B cell (primary cell): Measurements from ENCODE around the gene SYCE3. TPM values are rescaled to one million over a fixed set of nuclear protein-coding genes. Genes with fewer than 3 reads are reported as not detected.

Experiments
- ATAC-seq: fragments of 200-7000 bp; cut with Tn5 transposase; one replicate; pipeline ENCODE4 v1.10.0; 2021; ENCODE audit warnings: low read depth, mild to moderate bottlenecking, moderate number of reproducible peaks, moderate library complexity
- CTCF ChIA-PET: fragments of 350-600 bp; sonication (Branson Sonifier 250); formaldehyde crosslinking; loops from one replicate; lab custom pipeline; 2021; ENCODE audit warnings: antibody characterized with exemption, inconsistent platforms; lab: Charles Lee
- POLR2A ChIA-PET: fragments of 350-600 bp; sonication (Branson Sonifier 250); formaldehyde crosslinking; loops from one replicate; lab custom pipeline; 2021; ENCODE audit warnings: antibody characterized with exemption; lab: Charles Lee
- DNase-seq: peaks from one replicate; pipeline ENCODE4 v3.0.0; 2013
- H2AFZ ChIP-seq: 2 replicates; pipeline ENCODE4 v1.6.1; 2012; ENCODE audit warnings: mild to moderate bottlenecking, low read depth, low read length; ENCODE audit not compliant: insufficient read depth, poor library complexity, severe bottlenecking
- H3K27ac ChIP-seq, 2 donors: 1 replicate in 1 of 2; 2 replicates in 1 of 2; pipeline ENCODE4 v1.5.1; 2012 to 2013; ENCODE audit warnings: low read length in 2 of 2, mild to moderate bottlenecking in 2 of 2, moderate library complexity in 1 of 2
- H3K27me3 ChIP-seq, 4 experiments: fragments of 200-600 bp in 1 of 4; sonication (generic) in 1 of 4; replicated peaks in 1 of 4; 1 replicate in 2 of 4; 2 replicates in 2 of 4; pipeline versions ENCODE4 v1.6.1 to v1.7.0; 2013 to 2016; ENCODE audit warnings: low read length in 3 of 4, mild to moderate bottlenecking in 2 of 4, mixed read lengths in 1 of 4, moderate library complexity in 1 of 4; ENCODE audit not compliant: insufficient read depth in 4 of 4, control insufficient read depth in 3 of 4; ENCODE audit errors: control extremely low read depth in 1 of 4
- H3K36me3 ChIP-seq, 2 experiments: replicated peaks in 1 of 2; 1 replicate in 1 of 2; 2 replicates in 1 of 2; pipeline versions ENCODE4 v1.6.1 to v1.7.1; 2013; ENCODE audit warnings: low read length in 1 of 2; ENCODE audit not compliant: insufficient read depth in 2 of 2, control insufficient read depth in 1 of 2; ENCODE audit errors: control extremely low read depth in 1 of 2, extremely low read depth in 1 of 2
- H3K4me1 ChIP-seq, 2 donors: fragments of 200-600 bp in 1 of 2; sonication (generic) in 1 of 2; 1 replicate in 1 of 2; 2 replicates in 1 of 2; pipeline versions ENCODE4 v1.5.1 to v1.6.1; 2013 to 2017; ENCODE audit warnings: low read length in 2 of 2; ENCODE audit not compliant: control insufficient read depth in 2 of 2, insufficient read depth in 2 of 2
- H3K4me2 ChIP-seq: replicated peaks from 2 replicates; pipeline ENCODE3; 2012; ENCODE audit warnings: mild to moderate bottlenecking, low read depth, low read length; ENCODE audit not compliant: poor library complexity, severe bottlenecking
- H3K4me3 ChIP-seq, 5 experiments: fragments of 200-600 bp in 1 of 5; sonication (generic) in 1 of 5; 1 replicate in 3 of 5; 2 replicates in 2 of 5; pipeline versions ENCODE4 v1.5.1 to v1.7.0; 2011 to 2016; ENCODE audit warnings: low read length in 4 of 5, mild to moderate bottlenecking in 4 of 5, low read depth in 2 of 5, control low read depth in 1 of 5, moderate library complexity in 1 of 5; ENCODE audit not compliant: insufficient read depth in 1 of 5; ENCODE audit errors: control extremely low read depth in 1 of 5, extremely low read depth in 1 of 5
- H3K79me2 ChIP-seq: fragments of 200-600 bp; sonication (generic); one replicate; pipeline ENCODE4 v1.6.0; 2016; ENCODE audit warnings: low read length; ENCODE audit not compliant: control insufficient read depth, insufficient read depth
- H3K9ac ChIP-seq: fragments of 200-600 bp; sonication (generic); 2 replicates; pipeline ENCODE4 v1.6.1; 2017; ENCODE audit warnings: mild to moderate bottlenecking, low read length, moderate library complexity
- H3K9me3 ChIP-seq, 3 donors: one replicate each; pipeline versions ENCODE4 v1.6.1 to v1.7.1; 2013; ENCODE audit warnings: low read length in 2 of 3; ENCODE audit not compliant: control insufficient read depth in 2 of 3, insufficient read depth in 1 of 3; ENCODE audit errors: control extremely low read depth in 1 of 3
- H4K20me1 ChIP-seq: 2 replicates; pipeline ENCODE4 v1.6.0; 2012; ENCODE audit warnings: mild to moderate bottlenecking, low read length; ENCODE audit not compliant: insufficient read depth, control insufficient read depth, poor library complexity, severe bottlenecking
- H3K27ac Mint-ChIP-seq: one replicate; pipeline ENCODE4 v1.8.0; 2021; ENCODE audit warnings: mixed read lengths
- H3K27me3 Mint-ChIP-seq: one replicate; pipeline ENCODE4 v1.8.0; 2021; ENCODE audit warnings: mixed read lengths
- H3K4me1 Mint-ChIP-seq: one replicate; pipeline ENCODE4 v1.8.0; 2021; ENCODE audit warnings: mixed read lengths
- H3K4me3 Mint-ChIP-seq: one replicate; pipeline ENCODE4 v1.8.0; 2021; ENCODE audit warnings: mixed read lengths
- H3K9me3 Mint-ChIP-seq: one replicate; pipeline ENCODE4 v1.8.0; 2022; ENCODE audit warnings: mixed read lengths; ENCODE audit not compliant: insufficient read depth
- EZH2 ChIP-seq: IDR thresholded peaks from 2 replicates; pipeline ENCODE4 v1.6.1; 2012; ENCODE audit warnings: borderline replicate concordance, low read depth, mild to moderate bottlenecking, moderate library complexity, low read length; ENCODE audit not compliant: insufficient read depth, poor library complexity, severe bottlenecking
- WGBS: methylation state at CpG from one replicate; pipeline ENCODE4 v1.1.5; 2013; ENCODE audit warnings: missing lambda C conversion rate; ENCODE audit not compliant: insufficient coverage; 5-methylcytosine and 5-hydroxymethylcytosine counted together
- intact Hi-C: fragments of 100-400 bp; cut with micrococcal nuclease; formaldehyde crosslinking; loops from one replicate; pipeline ENCODE4 v1.10.0; 2022
- polyA plus RNA-seq: library from polyadenylated mRNA; depleted of rRNA; stranded (reverse); fragments of >200 nt; gene quantifications from 2 replicates; pipeline ENCODE4 v1.2.3, GENCODE V29; 2012
- total RNA-seq, 2 donors: library from RNA; stranded (reverse); fragments of 120-200 nt in 1 of 2; gene quantifications; 1 replicate in 1 of 2; 2 replicates in 1 of 2; pipeline versions ENCODE4 v1.2.3 to v1.2.4, GENCODE V29; 2013 to 2022
- TF ChIP-seq, protein P1 (sequence below): fragments of 200-600 bp; IDR thresholded peaks from one replicate; pipeline ENCODE4 v1.8.0; 2022; ENCODE audit warnings: antibody characterized with exemption, mild to moderate bottlenecking

Gene SYCE3
- total and polyA plus RNA-seq, 2 donors (not counting 1 experiment from before 2014, with no cell fraction given) = not detected

GRCh38 chr22:50606165-50606945, 43.6 kb upstream of the SYCE3 start:
- Mint-ChIP-seq H3K27me3 (peaks cover 48% of the 10 kb centered on the region), H3K4me3 (no peak overlapping the region), H3K27ac (no peak overlapping the region), H3K9me3 (no peaks in the 10 kb centered on the region), H3K4me1 (peaks cover 8% of the 10 kb centered on the region)
- intact Hi-C loops = no loop called here
- 90% methylated on average over 12 of the region's 19 CpGs for WGBS
- Histone ChIP-seq H3K9ac (no peak overlapping the region), H3K4me3 (no peak overlapping the region), H3K4me2 (no peak overlapping the region), H3K9me3 (no peaks in the 10 kb centered on the region), H4K20me1 (no peaks in the 10 kb centered on the region), H3K27me3 (peaks cover 0 to 58% (median 18%) of the 10 kb centered on the region in 4 experiments), H3K27ac (no peak overlapping the region), H2AFZ (no peak overlapping the region), H3K79me2 (no peaks in the 10 kb centered on the region), H3K36me3 (no peaks in the 10 kb centered on the region), H3K4me1 (peaks cover 0 to 4% of the 10 kb centered on the region in 2 donors)
- ChIA-PET CTCF (no interaction called here), POLR2A (no interaction called here)
- no peak for TF ChIP-seq EZH2
- TF ChIP-seq, protein P1, sequence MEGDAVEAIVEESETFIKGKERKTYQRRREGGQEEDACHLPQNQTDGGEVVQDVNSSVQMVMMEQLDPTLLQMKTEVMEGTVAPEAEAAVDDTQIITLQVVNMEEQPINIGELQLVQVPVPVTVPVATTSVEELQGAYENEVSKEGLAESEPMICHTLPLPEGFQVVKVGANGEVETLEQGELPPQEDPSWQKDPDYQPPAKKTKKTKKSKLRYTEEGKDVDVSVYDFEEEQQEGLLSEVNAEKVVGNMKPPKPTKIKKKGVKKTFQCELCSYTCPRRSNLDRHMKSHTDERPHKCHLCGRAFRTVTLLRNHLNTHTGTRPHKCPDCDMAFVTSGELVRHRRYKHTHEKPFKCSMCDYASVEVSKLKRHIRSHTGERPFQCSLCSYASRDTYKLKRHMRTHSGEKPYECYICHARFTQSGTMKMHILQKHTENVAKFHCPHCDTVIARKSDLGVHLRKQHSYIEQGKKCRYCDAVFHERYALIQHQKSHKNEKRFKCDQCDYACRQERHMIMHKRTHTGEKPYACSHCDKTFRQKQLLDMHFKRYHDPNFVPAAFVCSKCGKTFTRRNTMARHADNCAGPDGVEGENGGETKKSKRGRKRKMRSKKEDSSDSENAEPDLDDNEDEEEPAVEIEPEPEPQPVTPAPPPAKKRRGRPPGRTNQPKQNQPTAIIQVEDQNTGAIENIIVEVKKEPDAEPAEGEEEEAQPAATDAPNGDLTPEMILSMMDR = no peak
- DNase-seq (no peak), ATAC-seq (no peak)

- H3K4me1 ChIP-seq = peaks cover 3 to 4% of the 10 kb centered on the region in 2 donors
- Mint-ChIP-seq H3K4me1 (peaks cover 8% of the 10 kb centered on the region), H3K27me3 (peaks cover 46% of the 10 kb centered on the region), H3K9me3 (no peaks in the 10 kb centered on the region), H3K27ac (no peak overlapping the region), H3K4me3 (no peak overlapping the region)
- H3K27me3 ChIP-seq = peaks cover 0 to 64% (median 18%) of the 10 kb centered on the region in 4 experiments
- no peak for TF ChIP-seq EZH2
- TF ChIP-seq, protein P1 = no peak
- no peaks in the 10 kb centered on the region for H3K79me2 ChIP-seq
- H4K20me1 ChIP-seq = no peaks in the 10 kb centered on the region
- H3K9me3 ChIP-seq = no peaks in the 10 kb centered on the region
- H3K9ac ChIP-seq = no peak overlapping the region
- H3K36me3 ChIP-seq = no peaks in the 10 kb centered on the region
- no peak for ATAC-seq
- no peak overlapping the region for H2AFZ ChIP-seq
- H3K4me2 ChIP-seq = no peak overlapping the region
- no peak for DNase-seq
- WGBS = 76% methylated on average over 20 of the region's 20 CpGs
- ChIA-PET CTCF (no interaction called here), POLR2A (no interaction called here)
- H3K4me3 ChIP-seq = no peak overlapping the region
- no peak overlapping the region for H3K27ac ChIP-seq
- intact Hi-C loops = no loop called here
Measured at GRCh38 chr22:50605613-50606074, 42.9 kb upstream of the SYCE3 start.
